Right lobe of liver (tissue), 6 donors: ENCODE measurements around the gene NFATC4. TPM values are rescaled to one million over a fixed set of nuclear protein-coding genes. Genes with fewer than 3 reads are reported as not detected.

Experiments
- ATAC-seq, 4 donors: fragments of 200-7000 bp; cut with Tn5 transposase; one replicate each; pipeline ENCODE4 v1.9.1; 2020; ENCODE audit warnings: mild to moderate bottlenecking in 4 of 4, moderate library complexity in 4 of 4
- DNase-seq, 3 donors: peaks; one replicate each; pipeline ENCODE4 v3.0.0-alpha.2; 2020
- H3K27ac ChIP-seq, 3 donors: fragments of 200-600 bp; one replicate each; pipeline ENCODE4 v1.8.0; 2022
- H3K27me3 ChIP-seq, 2 donors: fragments of 200-600 bp; one replicate each; pipeline ENCODE4 v1.8.0; 2022
- H3K36me3 ChIP-seq, 4 donors: fragments of 200-600 bp; sonication (generic) in 1 of 4; one replicate each; pipeline versions ENCODE4 v1.5.1 to v1.8.0; 2017 to 2022; ENCODE audit warnings: control low read depth in 1 of 4
- H3K4me1 ChIP-seq, 4 donors: fragments of 200-600 bp; sonication (generic) in 1 of 4; one replicate each; pipeline versions ENCODE4 v1.5.1 to v1.8.0; 2017 to 2022; ENCODE audit warnings: control low read depth in 1 of 4
- H3K4me3 ChIP-seq, 3 donors: fragments of 200-600 bp; one replicate each; pipeline ENCODE4 v1.8.0; 2022
- H3K9me3 ChIP-seq, 4 donors: fragments of 200-600 bp; sonication (generic) in 1 of 4; one replicate each; pipeline versions ENCODE4 v1.5.1 to v1.8.0; 2017 to 2022; ENCODE audit warnings: control low read depth in 1 of 4
- POLR2A ChIP-seq: fragments of 450-650 bp; IDR thresholded peaks from one replicate; pipeline ENCODE4 v1.6.1; 2017; ENCODE audit warnings: antibody characterized with exemption, mild to moderate bottlenecking
- WGBS: methylation state at CpG from one replicate; pipeline ENCODE4 v1.1.6; 2018; ENCODE audit warnings: low coverage, low lambda C conversion rate; ENCODE audit not compliant: insufficient coverage; ENCODE audit errors: missing lambda C conversion rate; 5-methylcytosine and 5-hydroxymethylcytosine counted together
- intact Hi-C, 2 donors: fragments of 100-400 bp; cut with DNase I; formaldehyde crosslinking; loops; one replicate each; pipeline versions ENCODE4 v1.11.2 to v1.14.1; 2022
- total RNA-seq, 6 experiments: library from RNA; depleted of rRNA in 2 of 6; stranded (reverse); fragments of >200 nt in 2 of 6; fragmentation: NEBNext Ultra II Directional in 3 of 6; extraction: Animal tissue kit (Norgen Biotek cat#: 25700) in 3 of 6; gene quantifications; one replicate each; pipeline versions ENCODE4 v1.1.0 to v1.2.4, GENCODE V29; 2016 to 2023
- TF ChIP-seq, protein P1 (sequence below), 4 donors: fragments of 200-600 bp in 3 of 4; fragments of 450-650 bp in 1 of 4; IDR thresholded peaks; one replicate each; pipeline versions ENCODE4 v1.5.1 to v1.8.0; 2016 to 2022; ENCODE audit warnings: antibody characterized with exemption in 4 of 4, mild to moderate bottlenecking in 2 of 4
- donor health status: DM: no; HTN: yes; CAD: no.
- donor health status: DM: no; HTN: no; CAD: no.
- donor health status: DM: no; HTN: no; CAD: no.
- donor health status: DM: no; HTN: yes; CAD: no.
- donor health status: DM: no; HTN: yes; CAD: no.

Gene NFATC4
- total RNA-seq, 6 experiments from 2014 or later, result 1.0 to 3.7 (median 2.0) TPM

DNA sequence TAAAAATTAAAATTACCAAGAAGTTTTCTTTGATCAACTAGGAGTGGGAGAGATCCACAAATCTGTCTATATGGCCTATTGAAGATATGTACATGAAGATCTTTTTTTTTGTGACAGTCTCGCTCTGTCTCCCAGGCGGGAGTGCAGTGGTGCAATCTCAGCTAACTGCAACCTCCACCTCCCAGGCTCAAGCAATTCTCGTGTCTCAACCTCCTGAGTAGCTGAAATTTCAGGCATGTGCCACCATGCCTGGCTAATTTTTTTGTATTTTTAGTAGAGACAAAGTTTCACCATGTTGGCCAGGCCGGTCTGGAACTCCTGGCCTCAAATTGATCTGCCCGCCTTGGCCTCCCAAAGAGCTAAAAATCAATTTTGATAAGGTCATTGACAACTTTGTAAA is 4.6 kb upstream of the NFATC4 start:
- intact Hi-C loops, result no loop called here
- 94% methylated on average over 4 of the region's 5 CpGs for WGBS
- H3K4me3 ChIP-seq, result no peak overlapping the region
- H3K4me1 ChIP-seq, result no peaks in the 10 kb centered on the region
- H3K27me3 ChIP-seq, result no peaks in the 10 kb centered on the region
- H3K9me3 ChIP-seq, result no peaks in the 10 kb centered on the region
- no peak for DNase-seq
- no peak for ATAC-seq
- no peak overlapping the region for H3K27ac ChIP-seq
- no peak for TF ChIP-seq POLR2A
- TF ChIP-seq, protein P1, sequence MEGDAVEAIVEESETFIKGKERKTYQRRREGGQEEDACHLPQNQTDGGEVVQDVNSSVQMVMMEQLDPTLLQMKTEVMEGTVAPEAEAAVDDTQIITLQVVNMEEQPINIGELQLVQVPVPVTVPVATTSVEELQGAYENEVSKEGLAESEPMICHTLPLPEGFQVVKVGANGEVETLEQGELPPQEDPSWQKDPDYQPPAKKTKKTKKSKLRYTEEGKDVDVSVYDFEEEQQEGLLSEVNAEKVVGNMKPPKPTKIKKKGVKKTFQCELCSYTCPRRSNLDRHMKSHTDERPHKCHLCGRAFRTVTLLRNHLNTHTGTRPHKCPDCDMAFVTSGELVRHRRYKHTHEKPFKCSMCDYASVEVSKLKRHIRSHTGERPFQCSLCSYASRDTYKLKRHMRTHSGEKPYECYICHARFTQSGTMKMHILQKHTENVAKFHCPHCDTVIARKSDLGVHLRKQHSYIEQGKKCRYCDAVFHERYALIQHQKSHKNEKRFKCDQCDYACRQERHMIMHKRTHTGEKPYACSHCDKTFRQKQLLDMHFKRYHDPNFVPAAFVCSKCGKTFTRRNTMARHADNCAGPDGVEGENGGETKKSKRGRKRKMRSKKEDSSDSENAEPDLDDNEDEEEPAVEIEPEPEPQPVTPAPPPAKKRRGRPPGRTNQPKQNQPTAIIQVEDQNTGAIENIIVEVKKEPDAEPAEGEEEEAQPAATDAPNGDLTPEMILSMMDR (IDR thresholded peaks at IDR 0.05), result no peak
- H3K36me3 ChIP-seq, result no peaks in the 10 kb centered on the region

DNA sequence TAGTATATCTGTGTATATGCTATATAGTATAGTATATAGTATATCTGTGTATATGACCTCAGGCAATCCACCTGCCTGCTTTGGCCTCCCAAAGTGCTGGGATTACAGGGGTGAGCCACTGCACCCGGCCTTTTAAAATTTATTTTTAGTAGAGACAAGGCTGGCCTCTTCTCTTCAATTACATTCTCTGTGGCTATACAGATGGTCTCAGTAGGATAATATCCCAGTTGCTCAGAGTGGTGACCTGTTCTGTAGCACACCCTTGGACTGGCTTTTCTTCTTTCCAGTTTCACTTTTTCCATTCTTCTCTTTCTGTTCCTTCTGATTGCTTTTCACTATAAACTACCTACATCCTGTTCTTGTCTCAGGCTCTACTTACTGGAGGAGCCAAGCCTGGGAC is 3.1 kb upstream of the NFATC4 start:
- H3K4me3 ChIP-seq, result no peak overlapping the region
- no peak for ATAC-seq
- intact Hi-C loops, result loop anchor here (5.0 kb wide), 1 partner anchor 67 kb away; no protein-coding TSS in a partner anchor
- H3K9me3 ChIP-seq, result no peaks in the 10 kb centered on the region
- H3K27me3 ChIP-seq, result no peaks in the 10 kb centered on the region
- H3K4me1 ChIP-seq, result no peaks in the 10 kb centered on the region
- no peaks in the 10 kb centered on the region for H3K36me3 ChIP-seq
- no peak for TF ChIP-seq POLR2A
- TF ChIP-seq, protein P1 (IDR thresholded peaks at IDR 0.05), result no peak
- no peak overlapping the region for H3K27ac ChIP-seq
- no peak for DNase-seq
- WGBS, result 55% methylated on average over 1 of the region's 1 CpG

DNA sequence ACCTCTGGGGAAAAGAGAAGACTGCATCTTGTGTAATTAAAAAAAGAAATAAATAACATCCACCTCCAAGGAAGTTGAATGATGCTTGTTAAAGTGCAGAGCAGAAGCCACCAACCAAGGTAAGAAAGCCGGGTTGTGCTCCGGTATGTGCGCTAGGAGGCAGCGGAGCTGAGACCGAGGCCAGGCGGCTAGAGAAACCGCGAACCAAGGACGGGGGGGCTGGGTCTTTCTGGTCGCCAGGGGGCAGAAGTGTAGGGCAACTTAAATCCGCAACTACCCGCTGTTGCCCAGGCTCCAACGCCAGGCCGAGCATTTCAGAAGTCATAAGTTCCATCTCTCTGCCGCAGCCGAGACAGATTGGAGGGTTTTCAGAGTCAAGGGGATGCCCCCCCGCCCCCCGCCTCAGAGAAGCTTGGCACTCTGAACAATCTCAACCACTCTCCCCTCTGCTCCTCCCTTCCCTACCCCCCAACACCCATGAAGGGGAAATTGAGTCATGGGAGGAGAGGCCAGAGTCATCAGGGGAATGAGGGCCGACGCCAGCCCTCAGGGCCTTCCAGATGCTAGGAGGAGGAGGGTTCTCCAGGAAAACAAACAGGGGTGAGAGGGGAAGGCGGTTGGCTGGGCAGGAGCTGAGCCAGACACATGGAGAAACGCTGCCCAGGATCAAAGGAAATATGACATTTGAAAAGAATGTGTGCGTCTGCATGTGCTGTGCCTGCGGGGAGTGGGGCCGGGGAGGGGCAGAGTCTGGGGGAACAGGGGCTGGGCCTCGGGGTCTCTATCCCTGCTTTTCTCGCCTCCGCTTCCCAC is 2.2 kb upstream of the NFATC4 start:
- WGBS, result 22% methylated on average over 16 of the region's 28 CpGs
- intact Hi-C loops, result loop anchor here (5.0 kb wide), 1 partner anchor 66 kb away; no protein-coding TSS in a partner anchor
- ATAC-seq (peak; percentile 94 to 95 (median 95)), DNase-seq (peak; percentile 83 to 86 (median 84))
- Histone ChIP-seq H3K4me1 (no peaks in the 10 kb centered on the region), H3K36me3 (no peaks in the 10 kb centered on the region), H3K9me3 (no peaks in the 10 kb centered on the region), H3K27me3 (no peaks in the 10 kb centered on the region), H3K27ac (peak overlapping the region; percentile 19 to 47 (median 35)), H3K4me3 (peak overlapping the region in 1 of 3 donors; percentile 16)
- TF ChIP-seq, protein P1 (IDR thresholded peaks at IDR 0.05), result peak; percentile 81 to 91 (median 84)
- TF ChIP-seq POLR2A, result no peak

DNA sequence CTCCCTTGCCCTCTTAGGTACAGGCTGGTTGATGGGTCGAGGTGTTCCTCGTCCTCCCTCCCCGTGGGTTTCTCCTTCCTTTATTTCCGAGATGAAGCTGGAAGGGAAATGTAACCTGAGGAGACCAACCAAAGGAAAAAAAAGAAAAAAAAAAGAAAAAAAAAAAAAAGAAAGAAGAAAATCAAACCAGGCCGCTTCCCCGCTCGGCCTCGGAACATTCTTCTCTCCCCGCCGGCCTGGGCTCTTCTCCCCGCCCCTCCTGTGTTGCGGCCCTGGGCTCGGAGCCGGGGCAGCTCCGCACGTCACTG is 1.6 kb upstream of the NFATC4 start:
- no peaks in the 10 kb centered on the region for H3K27me3 ChIP-seq
- H3K4me1 ChIP-seq, result no peaks in the 10 kb centered on the region
- H3K36me3 ChIP-seq, result no peaks in the 10 kb centered on the region
- 29% methylated on average over 12 of the region's 16 CpGs for WGBS
- H3K9me3 ChIP-seq, result no peaks in the 10 kb centered on the region
- H3K27ac ChIP-seq, result peak overlapping the region in 2 of 3 donors; percentile 19 to 35
- peak overlapping the region in 2 of 3 donors; percentile 16 for H3K4me3 ChIP-seq
- ATAC-seq, result no peak
- intact Hi-C loops, result loop anchor here (5.0 kb wide), 1 partner anchor 66 kb away; no protein-coding TSS in a partner anchor
- no peak for DNase-seq
- TF ChIP-seq, protein P1 (IDR thresholded peaks at IDR 0.05), result no peak
